Fibroblast of skin of right quadriceps (primary cell): ENCODE data around the gene KCNJ6.

ENCODE experiments used
- DNase-seq: peaks from one replicate; pipeline ENCODE4 v3.0.0-alpha.2; 2013

The KCNJ6 gene

DNA sequence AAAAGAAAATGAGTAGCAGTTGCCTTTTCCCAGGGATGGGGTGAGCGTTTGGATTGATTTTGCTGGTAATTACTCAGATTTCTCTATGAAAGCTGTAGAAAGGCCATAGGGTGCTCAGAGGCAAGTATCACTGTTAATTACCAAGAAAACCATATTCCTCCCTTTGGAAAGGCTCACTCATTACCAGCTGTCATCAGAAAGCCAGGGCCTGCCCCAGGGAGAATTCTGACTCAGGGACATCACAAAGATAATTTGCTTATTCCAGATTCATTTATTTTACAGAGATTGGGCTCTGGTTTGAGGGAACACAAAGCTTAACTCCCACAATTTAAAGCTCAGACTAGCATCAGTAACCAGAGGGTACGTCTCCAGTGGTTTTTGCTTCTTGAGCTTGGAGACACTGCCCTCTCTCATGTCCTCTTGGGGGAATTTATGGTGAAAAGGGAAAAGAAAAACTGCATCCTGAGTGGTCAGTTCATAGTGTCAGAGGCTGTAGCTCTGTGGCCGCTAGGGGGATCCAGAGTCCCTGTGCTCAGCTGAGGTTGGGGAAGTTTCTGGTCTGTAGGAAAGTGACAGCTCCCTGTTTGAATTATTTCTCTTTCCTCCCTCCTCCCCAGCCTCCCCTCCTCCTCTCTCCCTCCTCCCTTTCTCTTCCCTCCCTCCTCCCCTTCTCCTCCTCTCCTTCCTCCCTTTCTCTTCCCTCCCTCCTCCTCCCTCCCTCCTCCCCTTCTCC is 204.3 kb downstream of the KCNJ6 start:
- DNase-seq, result peak; percentile 70

DNA sequence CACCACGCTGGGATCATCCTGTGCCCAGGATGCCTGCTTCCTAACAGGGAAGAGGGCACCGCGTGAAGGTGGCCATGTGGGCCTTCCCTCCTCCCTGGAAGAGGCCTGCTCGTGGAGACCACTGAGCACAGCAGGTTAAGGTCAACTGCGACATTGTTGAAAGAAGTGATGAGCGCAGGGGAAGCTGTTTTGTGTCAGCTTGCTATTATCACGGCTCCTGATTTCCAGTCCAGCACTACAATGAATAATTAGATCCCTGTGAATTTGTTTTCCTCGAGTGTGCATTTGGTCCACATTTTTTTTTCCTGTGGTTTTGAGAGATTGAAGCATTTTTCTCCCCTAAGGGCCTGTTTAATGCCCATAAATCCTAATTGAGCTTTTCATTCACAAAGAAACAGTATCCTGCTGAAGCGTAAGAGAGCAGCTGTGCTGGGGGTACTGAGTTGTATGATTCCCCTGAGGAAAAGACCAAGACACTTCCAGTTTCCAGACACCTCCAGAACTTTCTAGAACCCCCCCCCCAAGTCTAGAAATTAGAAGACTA is 204.9 kb downstream of the KCNJ6 start:
- peak; percentile 27 for DNase-seq

DNA sequence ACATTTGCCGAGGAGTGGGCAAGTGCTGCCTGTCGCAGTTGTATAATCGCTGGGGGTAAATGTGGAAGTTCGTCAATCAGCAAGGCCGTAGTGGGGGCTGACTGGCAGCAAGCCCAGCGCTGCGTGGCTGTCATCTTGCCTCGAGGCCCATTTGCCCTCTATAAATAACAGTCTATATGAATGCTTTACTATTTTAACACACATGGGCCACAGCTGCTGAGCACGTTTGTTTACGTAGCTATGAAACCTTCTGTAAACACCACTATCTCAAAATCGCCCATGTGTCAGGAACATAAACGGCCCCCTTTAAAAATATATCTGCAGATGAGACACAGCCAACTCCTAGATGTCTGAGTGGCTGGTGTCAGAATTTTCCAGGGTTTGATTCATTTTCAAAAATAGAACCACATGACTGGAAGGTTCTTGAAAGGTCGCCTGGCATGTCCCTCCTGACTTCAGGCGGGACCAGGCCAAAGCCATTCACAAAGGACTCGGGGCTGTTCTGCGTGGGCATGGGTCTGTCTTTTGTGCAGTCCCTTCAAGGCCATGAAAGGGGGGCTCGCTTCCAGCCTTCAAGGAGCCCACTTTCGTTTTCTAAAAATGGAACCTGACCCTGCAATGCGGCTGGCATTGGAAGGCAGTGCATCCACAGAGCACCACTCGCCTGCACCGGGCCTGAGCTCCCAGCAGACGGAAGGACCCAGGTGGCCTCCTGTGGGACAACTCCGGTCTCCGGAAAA is 205.5 kb downstream of the KCNJ6 start:
- DNase-seq, result peak; percentile 69

DNA sequence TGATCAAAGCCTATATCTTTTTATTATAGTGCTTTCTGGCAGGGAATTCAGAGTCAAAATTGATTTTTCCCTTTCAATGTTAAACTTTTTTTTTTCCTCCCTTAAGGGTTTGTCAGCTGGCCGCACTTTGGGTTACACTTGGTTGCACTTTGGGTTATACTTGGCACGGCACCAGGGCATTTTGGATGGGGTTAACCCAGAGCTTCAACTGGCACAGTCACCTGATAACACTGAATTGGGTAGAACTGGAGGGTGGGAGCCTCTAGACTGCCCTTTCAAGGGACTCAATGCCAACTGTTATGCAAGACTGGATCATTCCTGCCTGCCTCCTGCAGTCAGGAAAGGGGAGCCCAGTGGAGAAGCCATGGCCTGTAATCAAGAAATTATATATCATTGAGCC is 211.5 kb downstream of the KCNJ6 start:
- no peak for DNase-seq

DNA sequence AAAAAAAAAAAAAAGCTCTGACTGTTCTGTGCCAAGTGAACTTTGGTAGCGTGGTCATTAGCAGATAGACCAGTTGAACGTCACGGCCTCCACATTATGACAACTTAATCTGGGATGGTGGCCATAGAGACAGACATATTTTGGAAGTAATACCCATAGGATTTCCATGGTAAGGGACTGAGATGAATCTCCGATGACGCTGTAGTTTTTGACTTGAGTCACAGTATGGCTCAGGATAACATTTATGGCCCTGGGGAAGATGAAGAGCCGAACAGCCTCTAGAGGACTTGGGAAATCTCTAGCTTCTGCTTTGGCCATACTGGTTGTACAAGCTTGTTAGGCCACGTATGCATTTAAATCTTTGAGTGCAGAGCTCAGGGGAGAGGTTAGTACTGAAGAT is 214.0 kb downstream of the KCNJ6 start:
- no peak for DNase-seq

DNA sequence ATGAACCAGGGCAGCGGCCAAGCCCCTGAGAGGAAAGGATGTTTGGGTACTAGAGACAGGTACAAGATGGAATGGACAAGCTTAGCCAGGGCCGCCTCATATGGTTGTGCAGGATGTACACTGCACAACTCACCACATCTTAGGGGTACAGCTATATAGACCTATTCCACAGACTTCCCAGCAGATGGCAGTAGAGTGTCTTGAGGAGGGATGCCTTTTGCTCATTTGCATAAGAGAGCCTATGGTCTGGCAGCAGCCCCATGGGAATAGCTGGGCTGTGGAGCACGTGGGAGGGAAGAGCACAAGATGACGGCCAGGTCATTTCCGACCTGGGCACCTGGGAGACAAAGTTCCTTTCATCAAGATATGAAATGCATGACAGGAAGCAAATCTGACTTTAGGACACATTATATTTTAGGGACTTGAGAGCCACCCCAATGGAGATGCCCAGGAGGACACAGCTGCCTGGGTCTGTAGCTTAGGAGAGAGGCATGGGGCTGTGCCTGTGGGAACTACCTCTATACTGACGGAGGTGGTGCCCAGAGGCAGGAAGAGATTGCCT is 215.5 kb downstream of the KCNJ6 start:
- peak; percentile 79 for DNase-seq

DNA sequence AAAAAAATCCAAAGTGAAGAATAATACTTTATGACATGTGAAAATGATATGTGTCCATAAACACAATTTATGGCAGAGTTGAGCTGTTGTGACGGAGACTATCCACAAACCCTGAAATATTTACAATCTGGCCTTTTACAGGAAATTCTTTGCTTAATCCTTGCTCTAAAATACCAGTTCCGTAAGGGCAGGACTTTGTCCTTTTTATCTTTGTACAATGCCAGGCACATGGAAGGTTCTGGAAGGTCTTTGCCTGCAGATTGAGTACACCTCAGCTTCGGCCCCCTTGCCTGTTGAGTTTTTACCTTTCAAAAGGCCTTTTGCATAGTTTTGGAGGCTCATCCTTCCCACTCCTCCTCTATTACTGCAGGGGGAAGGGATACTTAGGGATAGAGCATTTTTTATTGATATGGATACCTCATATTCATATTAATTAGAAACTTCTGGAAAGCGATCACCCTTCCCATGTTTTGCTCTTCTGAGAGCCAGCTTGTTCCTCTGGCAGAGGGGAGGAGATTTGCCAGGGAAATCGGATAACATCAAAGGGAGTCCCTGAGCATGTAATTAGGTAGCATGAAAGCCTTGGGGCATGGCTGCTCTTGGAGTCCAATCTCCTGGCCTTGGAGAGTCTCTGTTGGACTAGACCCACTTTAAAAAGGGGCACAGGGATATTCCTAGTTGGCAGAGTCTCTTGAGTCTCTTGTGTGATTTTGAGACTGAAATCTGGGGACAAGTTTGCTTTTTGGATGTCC is 217.1 kb downstream of the KCNJ6 start:
- DNase-seq, result no peak

DNA sequence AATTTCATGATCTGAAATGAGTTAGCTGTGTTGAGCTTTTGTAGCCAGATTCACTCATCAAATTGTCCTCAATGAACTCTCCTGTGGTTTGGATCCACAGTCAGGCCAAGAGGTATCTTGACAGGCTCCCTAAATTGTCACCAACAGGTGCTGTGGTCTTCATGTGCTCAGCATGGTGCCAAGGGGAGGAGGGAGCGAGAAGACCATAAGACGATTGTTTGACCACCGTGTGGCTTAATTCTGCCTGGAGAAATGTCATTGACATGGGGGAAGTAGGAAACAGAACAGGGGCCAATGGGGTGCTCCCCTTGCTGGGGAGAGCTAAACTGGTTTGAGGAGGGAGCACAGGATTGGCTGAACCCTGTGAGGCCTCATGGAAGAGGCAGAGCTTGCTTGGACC is 219.3 kb downstream of the KCNJ6 start:
- no peak for DNase-seq

DNA sequence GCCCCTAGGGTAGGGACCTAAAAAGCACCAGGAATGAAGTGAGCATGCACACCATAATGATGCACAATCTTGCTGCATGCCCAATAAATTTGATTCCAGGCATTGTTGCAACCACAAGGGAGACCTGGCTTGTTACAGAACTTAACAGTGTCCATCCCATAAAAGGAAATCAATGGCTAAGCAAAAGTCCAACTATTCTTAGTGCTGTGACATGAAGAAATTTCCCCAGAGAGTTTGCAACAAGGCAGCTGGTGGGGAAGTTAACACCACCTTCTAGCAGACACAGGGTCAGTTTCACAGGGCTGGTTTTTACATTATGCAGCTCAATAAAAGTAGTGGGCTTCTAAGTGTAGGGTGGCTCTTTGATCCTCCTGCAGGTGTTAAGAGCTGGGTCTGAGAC is 221.1 kb downstream of the KCNJ6 start:
- no peak for DNase-seq

DNA sequence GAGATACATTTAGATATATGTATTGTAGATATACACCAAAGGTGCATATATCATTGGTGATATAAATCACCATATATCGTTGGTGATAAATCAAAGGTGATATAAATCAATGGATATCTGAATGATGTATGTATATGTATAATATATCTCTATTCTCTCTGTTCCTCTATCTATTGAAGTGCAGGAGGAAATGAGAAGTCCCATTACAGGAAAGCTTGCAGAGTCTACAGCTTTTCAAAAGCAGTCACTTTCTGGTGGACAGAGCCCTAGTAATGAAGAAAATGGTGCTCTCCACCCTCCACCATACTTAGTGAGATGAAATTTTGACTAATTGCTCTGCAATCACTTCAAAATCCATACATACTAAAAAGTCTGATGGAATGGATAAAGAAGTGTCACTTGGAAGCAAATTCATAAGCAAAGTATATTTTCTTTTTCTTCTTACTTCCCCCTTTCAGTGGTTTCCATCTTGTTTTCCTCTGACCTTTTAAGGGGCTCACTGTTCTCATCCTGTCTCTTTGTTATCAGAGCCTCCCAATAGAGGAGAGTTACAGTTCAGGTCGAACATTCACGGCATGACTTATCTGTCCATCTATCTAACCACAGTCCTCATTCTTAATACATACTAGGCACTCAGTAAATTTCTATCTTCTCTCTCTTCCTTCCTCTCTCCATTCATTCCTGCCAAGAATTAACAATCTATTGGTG is 227.2 kb downstream of the KCNJ6 start:
- DNase-seq, result no peak

DNA sequence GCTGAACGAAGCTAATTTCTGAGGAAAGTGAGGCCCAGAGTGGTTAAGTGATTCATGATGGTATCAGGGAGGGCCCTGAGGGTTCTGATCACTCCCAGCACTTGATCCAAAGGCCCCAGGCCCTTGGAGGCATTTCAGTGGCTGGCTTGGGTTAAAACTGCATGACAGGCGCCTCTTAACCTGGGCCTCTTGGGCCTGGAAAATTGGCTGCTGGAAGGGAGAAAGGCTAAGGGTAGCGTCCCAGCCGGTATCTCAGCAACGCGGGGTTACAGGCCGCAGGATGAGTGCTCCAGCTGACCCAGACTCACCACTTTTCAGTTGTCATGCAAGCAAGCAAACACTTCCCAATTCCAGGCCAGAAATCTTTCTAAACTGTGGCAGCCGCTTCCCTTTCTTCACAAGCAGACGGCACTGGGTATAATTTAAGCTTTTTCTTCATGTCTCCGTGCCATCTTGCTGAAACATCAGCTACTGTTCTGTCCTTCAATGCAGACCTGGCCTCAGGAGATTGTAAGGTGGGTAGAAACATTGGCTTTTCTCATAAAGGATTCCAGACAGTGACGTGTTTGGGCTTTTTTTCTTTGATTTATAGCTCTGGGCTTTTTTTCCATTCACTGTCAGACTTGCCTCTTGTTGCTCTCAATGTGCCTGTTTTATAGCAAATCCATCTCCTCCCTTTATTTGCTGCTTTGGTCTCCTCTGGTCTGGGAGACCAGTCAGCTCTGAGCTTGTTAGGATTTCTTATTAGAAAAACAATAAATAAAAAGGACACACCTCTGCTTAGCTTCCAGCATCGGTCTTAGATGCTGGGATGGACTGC is 229.1 kb downstream of the KCNJ6 start:
- no peak for DNase-seq

DNA sequence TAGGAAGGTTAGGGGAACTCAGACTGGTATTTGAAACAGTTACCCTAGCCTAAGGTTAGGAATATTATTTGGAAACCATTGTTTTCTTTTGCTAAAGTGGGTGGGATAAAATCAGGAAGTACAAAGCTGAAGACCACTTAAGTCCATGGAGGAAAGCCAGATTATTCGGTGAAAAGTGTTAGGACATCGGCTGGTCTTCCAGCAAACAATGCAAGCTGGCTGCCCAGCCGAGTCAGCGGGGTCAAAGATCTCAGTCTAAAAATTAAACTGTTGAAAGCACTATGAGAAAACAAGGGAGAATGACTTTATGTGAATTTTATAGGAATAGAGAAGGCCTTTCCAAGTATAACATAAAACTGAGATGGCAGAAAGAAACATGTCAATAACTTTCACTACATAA is 231.7 kb downstream of the KCNJ6 start:
- no peak for DNase-seq

DNA sequence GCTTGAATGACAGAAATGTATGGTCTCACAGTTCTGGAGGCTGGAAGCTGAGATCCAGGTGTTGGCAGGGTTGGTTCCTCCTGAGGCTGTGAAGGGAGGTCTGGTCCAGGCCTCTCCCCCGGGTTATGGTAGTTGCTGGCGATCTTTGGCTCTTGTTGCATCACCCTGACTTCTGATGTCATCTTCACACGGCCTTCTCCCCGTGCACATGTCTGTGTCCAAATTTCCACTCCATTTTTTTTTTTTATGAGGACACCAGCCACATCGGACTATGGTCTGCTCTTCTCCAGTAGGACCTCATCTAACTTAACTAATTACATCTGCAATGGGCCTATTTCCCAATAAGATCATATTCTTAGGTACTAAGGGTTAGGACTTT is 232.2 kb downstream of the KCNJ6 start:
- no peak for DNase-seq

DNA sequence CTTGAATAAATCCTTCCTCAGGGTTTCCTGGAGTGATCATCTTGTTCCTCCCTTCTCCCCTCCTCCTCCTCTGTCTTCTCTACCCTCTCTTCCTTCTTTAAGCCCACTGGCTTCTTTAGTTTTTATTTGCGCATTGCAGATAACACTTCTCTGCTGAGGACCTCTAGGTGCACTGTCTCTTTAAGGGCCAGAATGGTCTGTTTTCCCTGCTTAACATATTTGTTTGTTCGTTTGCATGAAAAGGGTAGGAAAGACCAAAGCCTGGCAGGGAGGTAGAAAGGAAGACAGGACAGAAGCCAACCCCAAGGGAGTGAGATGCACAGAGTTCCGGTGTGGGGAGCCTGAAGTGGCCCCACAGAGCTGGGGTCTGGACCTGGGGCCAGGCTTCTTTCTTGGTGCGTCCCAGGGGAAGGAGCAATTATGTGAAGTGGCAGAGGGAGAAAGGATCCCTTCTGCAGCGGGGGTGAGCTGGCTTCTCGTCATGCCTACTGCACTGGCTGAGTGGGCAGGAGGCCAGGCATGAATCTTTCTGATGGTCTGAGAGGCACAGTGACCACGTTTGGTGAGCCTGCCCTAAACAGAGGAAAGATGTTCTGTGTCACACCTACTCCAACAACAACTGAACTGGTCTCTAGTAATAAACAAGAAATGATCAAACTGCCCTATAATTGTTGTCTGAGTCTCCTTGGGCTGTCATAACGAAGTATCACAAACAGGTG is 232.7 kb downstream of the KCNJ6 start:
- no peak for DNase-seq

DNA sequence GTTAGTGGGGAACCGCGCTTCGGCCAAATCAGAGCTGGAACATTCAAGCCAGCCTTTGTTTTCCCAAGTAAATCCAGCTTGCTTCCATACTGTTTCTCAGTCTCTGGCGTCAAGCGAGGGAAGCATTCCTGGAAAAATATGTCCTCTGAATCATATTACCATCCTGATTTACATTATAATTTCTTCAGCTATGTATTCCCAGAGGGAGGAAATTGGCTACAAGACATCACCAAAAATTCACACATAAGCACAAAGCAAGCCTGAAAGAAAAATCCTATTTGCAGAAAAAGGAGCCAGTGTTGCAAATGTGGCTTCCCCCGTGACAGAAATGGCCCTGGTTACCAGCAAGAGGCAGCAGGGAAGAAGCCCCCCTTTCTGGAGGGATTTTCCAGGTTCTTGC is 233.3 kb downstream of the KCNJ6 start:
- peak; percentile 77 for DNase-seq

DNA sequence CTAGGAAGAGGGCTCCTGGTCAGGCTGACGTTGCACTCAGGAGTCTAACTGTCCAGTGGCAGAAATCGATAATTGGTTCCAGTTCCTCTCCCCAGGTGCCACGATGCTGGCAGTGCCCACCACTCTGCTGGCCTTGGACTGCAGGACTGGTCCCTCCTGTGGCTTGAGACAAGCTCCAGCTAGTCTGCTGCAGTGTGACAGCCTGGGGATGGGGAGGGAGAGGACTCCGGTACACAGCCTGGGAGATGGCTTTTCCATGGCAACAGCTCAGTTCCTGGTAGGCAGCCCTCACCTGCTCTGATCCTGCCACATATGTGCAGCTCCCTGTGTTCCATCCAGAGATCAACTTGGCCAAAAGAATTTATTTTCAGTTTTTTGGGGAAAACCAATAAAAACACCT is 239.3 kb downstream of the KCNJ6 start:
- DNase-seq, result no peak

DNA sequence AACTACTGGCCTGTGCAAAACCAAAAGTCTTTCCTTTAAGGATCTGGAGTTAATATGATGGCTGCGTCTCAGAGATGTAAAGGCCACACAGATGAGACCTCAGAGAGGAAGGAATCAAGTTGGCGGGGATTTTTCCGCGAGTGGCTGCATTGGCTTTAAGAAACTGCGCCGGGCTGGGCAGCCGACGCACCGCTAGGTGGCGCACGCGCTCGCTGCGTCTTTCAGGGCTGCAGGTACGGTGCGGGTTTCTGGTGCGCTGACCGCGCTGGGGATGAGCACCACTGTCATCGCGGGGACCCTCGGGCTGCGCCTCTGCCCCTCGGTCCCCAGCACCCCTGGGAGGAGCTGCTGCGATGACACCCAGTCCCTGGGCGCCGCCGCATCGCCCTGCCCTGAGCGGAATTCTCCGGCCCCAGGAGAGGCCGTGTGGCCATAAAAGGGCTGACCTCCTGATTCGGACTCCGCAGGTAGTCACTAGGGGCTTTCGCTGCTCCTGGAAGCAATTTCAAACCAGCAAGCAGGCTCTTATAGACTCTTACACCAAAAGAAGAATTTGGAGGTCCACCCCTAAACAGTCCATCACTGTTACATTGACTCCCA is 241.0 kb downstream of the KCNJ6 start:
- peak; percentile 29 for DNase-seq

DNA sequence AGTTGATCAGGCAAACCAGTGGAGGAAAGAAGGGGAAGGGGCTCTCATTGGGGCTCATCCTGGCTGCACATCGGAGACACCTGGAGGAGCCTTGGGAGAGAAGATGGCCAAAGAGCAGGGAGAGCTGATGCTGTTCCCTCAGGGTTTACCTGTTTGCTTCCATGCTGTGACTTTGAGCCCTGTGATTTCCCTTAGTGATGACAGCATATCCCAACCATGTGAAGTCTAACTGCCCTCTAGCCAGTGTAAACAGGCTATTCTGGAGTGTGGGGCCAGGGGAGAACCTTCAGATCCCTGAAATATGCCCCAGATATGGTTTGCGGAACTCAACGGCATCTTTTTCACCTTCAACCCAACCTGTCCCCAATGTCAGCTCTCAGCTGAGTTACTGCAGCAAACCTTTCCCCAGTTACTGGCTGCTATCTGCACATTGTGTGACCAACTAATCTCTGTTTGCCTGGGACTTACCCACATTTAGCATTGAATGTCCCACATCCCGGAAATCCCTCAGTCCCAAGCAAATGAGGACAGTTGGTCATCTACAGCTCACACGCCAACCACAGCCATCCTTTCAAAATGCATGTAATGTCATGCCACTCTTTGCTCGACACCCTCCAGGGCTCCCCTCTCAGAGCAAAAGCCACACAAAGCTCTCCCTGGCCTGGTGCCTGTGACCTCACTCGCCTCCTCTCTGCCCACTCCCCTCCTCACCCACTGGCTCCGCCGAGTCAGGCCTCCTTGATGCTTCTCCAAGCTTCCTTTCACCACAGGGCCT is 242.3 kb downstream of the KCNJ6 start:
- no peak for DNase-seq

DNA sequence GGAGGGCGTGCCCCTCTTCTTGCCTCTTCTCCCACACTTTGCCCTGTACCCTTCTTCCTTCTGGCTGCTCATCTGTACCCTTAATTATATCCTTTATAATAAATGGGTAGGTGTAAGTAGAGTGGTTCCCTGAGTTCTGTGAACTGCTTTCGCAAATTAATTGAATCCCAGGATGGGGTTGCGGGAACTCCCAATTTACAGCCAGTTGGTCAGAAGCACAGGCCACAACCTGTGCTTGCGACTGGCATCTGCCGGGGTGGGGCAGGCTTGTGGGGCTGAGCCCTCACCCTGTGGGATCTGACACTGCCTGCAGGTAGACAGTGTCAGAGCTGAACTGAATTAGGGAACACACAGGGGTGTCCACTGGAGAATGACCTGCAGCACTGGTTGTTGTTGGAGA is 244.9 kb downstream of the KCNJ6 start:
- no peak for DNase-seq

DNA sequence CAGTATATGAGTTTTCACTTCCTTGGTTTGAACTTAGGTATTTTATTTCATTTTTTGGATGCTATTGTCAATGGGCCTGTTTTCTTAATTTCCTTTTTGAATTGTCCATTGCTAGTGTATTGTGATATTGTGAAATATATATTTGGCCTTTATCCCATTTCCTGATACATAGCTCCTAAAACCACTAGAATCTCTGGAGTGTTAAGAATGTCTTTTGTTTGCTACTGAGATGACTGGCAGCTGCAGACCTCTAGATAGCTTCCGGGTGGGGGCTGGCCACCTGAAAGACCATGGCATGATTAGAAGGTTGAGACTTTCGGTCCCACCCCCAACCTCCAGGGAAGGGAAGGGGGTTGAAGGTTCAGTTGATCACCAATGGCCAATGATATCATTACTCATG is 245.4 kb downstream of the KCNJ6 start:
- peak; percentile 72 for DNase-seq
